ENCODE results near the gene ZDHHC11. TPM values are rescaled to one million over a fixed set of nuclear protein-coding genes. Genes with fewer than 3 reads are reported as not detected.
"Not testable (repeated sequence)": the region's sequence is repeated elsewhere in the genome, so short reads cannot be mapped to it uniquely, and the experiment has no call there.

ZDHHC11 gene
- total RNA-seq, 4 donors from 2014 or later = 1.1 to 7.0 (median 3.3) TPM

DNA sequence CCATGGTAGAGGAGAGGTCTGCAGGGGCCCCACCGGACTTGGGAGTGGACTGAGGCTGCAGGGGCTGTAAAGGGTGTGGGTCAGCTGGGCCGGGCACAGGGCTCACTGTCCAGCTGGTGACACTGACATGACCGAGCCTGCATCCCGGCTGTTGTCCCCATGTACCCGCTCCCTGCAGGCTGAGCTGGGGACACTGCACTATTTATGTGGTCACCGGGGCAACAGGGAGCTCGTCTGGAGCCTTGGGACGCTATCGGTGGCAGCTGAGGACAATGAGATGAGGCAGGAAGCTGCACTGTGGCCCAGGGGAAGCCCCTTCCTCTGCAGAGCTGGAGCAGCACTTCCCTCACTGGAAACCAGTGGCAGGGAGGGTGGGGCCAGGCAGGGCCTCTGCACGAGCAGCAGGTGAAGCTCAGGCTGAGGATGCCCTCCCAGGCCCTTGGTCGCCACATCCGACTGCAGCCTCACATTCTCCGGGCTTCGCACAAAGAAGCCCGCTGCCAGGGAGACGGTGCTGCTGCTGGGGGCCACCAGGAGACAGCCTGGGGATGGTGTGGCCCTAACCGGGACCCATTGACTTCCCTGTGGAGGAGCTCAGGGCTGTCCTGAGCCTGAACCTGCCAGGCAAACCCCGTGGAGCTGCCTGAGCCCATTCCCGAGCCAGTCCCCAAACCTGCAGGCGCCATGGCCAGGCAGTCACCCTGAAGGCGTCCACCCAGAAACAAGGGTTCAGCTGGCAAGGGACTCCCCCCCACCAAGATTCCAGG, 92.7 kb downstream of the ZDHHC11 start:
- WGBS, 2 donors = 50 to 67% methylated on average over 2 to 9 of the region's 21 CpGs
- intact Hi-C loops (cut with DNase I) = loop anchor here (5.0 kb wide), 1 partner anchor 84 kb away; no protein-coding TSS in a partner anchor
- peak overlapping the region; percentile 53 to 79 (median 74) for H3K27ac ChIP-seq
- H3K4me1 ChIP-seq = peaks cover 36 to 56% (median 44%) of the 10 kb centered on the region in 3 donors
- no peaks in the 10 kb centered on the region for H3K27me3 ChIP-seq
- peak overlapping the region in 1 of 4 donors; percentile 59 for H3K4me3 ChIP-seq
- no peaks in the 10 kb centered on the region for H3K9me3 ChIP-seq
- no peak for TF ChIP-seq POLR2A (IDR thresholded peaks at IDR 0.05)
- TF ChIP-seq, protein P1, sequence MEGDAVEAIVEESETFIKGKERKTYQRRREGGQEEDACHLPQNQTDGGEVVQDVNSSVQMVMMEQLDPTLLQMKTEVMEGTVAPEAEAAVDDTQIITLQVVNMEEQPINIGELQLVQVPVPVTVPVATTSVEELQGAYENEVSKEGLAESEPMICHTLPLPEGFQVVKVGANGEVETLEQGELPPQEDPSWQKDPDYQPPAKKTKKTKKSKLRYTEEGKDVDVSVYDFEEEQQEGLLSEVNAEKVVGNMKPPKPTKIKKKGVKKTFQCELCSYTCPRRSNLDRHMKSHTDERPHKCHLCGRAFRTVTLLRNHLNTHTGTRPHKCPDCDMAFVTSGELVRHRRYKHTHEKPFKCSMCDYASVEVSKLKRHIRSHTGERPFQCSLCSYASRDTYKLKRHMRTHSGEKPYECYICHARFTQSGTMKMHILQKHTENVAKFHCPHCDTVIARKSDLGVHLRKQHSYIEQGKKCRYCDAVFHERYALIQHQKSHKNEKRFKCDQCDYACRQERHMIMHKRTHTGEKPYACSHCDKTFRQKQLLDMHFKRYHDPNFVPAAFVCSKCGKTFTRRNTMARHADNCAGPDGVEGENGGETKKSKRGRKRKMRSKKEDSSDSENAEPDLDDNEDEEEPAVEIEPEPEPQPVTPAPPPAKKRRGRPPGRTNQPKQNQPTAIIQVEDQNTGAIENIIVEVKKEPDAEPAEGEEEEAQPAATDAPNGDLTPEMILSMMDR (IDR thresholded peaks at IDR 0.05) = peak in 1 of 6 experiments; percentile 3
- H3K36me3 ChIP-seq = no peaks in the 10 kb centered on the region
- no peak for DNase-seq

DNA sequence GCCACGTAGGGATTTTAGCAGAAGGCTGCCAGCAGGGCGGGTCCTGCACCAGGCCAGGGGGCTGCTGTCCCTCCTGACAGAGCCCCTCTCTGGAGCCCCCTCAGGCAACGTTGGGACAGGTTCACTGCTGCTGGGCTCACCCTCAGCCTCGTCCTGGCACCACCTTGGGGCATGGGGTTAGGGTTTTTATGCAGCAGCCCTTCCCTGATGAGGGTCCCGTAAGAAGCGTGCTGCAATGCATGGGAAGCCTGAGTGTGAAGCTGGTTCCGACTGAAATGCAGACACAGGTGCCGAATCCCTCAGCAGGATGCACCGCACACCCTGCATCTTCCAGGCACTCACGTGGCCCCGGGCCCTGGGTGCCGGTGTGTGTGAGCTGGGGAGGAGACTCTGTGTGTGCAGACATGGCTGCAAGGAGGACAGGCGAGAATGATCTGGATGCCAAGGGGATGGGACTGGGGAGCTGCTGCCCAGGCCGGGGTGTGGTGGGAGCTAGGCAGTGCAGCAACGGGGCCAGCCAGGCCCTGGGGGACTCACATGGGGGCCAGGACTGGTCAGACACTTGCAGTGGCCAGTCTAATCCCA, 93.3 kb downstream of the ZDHHC11 start:
- Histone ChIP-seq H3K27me3 (no peaks in the 10 kb centered on the region), H3K4me1 (peaks cover 36 to 49% (median 41%) of the 10 kb centered on the region in 3 donors), H3K4me3 (no peak overlapping the region), H3K27ac (peak overlapping the region in 1 of 4 donors; percentile 12), H3K9me3 (no peaks in the 10 kb centered on the region), H3K36me3 (no peaks in the 10 kb centered on the region)
- intact Hi-C loops (cut with DNase I) = loop anchor here (5.0 kb wide), 1 partner anchor 85 kb away; no protein-coding TSS in a partner anchor
- no peak for TF ChIP-seq POLR2A (IDR thresholded peaks at IDR 0.05)
- TF ChIP-seq, protein P1 (IDR thresholded peaks at IDR 0.05) = no peak
- DNase-seq = no peak
- 69 to 77% methylated on average over 9 to 12 of the region's 15 CpGs for WGBS, 2 donors

DNA sequence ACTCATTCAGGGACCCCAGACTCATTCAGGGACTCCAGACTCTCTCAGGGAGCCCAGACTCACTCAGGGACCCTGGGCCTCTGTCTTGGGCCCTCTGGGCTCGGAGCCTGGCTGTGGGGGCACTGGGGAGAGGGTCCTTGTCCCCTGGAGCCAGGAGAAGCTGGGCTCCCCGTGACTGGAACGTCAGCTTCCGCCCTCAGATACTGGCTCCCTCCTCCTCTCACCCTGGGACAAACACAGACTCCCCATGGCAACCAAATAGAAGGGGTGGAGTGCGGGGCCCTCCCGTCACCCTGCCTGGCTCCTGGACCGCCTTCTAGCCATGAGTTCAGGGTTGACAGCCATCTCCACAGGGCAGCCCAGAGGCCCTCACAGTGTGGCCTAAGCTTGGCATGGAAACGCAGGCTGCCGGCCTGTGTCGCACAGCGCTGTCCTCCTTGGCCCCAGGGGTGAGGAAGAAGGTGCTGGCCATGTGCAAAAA, 93.9 kb downstream of the ZDHHC11 start:
- 27 to 53% methylated on average over 2 to 3 of the region's 11 CpGs for WGBS, 2 donors
- Histone ChIP-seq H3K4me1 (peaks cover 36 to 44% (median 36%) of the 10 kb centered on the region in 3 donors), H3K27ac (peak overlapping the region; percentile 21 to 55 (median 34)), H3K9me3 (no peaks in the 10 kb centered on the region), H3K4me3 (no peak overlapping the region), H3K36me3 (no peaks in the 10 kb centered on the region), H3K27me3 (no peaks in the 10 kb centered on the region)
- intact Hi-C loops (cut with DNase I) = loop anchor here (5.0 kb wide), 1 partner anchor 85 kb away; no protein-coding TSS in a partner anchor
- TF ChIP-seq POLR2A (IDR thresholded peaks at IDR 0.05) = no peak
- TF ChIP-seq, protein P1 (IDR thresholded peaks at IDR 0.05) = no peak
- no peak for DNase-seq

DNA sequence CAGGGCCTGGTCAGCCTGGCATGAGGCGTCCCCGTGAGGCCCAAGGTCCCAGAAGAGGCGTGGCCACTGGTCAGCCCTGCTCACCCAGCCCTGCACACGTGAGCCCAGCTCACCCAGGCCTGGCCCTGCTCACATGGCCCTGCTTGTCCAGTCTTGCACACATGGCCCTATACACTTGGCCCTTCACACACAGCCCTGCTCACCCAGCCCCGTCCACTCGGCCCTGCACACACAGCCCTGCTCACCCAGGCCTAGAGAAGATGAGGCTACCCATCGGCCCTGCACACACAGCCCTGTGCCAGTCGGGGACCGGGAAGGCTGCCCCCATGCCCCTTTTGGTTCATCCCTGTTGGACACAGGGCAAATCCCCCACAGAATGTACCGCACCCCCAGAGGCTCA, 94.6 kb downstream of the ZDHHC11 start:
- Histone ChIP-seq H3K4me1 (peaks cover 35 to 39% (median 36%) of the 10 kb centered on the region in 3 donors), H3K27ac (peak overlapping the region in 2 of 4 donors; percentile 30 to 39), H3K9me3 (no peaks in the 10 kb centered on the region), H3K36me3 (no peaks in the 10 kb centered on the region), H3K4me3 (no peak overlapping the region), H3K27me3 (no peaks in the 10 kb centered on the region)
- TF ChIP-seq, protein P1 (IDR thresholded peaks at IDR 0.05) = no peak
- no peak for TF ChIP-seq POLR2A (IDR thresholded peaks at IDR 0.05)
- intact Hi-C loops (cut with DNase I) = loop anchor here (5.0 kb wide), 1 partner anchor 86 kb away; no protein-coding TSS in a partner anchor
- no peak for DNase-seq
- 80% methylated on average over 1 of the region's 10 CpGs; no CpG with 5 or more reads in 1 of the 2 donors for WGBS, 2 donors

DNA sequence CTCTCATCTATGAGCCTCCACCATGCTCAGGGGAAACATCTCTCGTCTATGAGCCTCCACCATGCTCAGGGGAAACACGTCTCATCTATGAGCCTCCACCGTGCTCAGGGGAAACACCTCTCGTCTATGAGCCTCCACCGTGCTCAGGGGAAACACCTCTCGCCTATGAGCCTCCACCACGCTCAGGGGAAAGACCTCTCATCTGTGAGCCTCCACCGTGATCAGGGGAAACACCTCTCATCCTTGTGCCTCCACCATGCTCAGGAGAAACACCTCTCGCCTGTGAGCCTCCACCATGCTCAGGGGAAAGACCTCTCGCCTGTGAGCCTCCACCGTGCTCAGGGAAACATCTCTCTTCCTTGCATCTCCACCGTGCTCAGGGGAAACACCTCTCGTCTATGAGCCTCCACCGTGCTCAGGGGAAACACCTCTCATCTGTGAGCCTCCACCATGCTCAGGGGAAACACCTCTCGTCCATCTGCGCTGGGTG, 96.6 kb downstream of the ZDHHC11 start:
- WGBS, 2 donors = 67 to 68% methylated on average over 3 to 16 of the region's 16 CpGs
- H3K27me3 ChIP-seq; H3K9me3 ChIP-seq; intact Hi-C loops (cut with DNase I); DNase-seq; H3K36me3 ChIP-seq; H3K4me3 ChIP-seq; H3K27ac ChIP-seq: not testable (repeated sequence)
- H3K4me1 ChIP-seq = peaks cover 27 to 30% (median 29%) of the 10 kb centered on the region in 3 donors

DNA sequence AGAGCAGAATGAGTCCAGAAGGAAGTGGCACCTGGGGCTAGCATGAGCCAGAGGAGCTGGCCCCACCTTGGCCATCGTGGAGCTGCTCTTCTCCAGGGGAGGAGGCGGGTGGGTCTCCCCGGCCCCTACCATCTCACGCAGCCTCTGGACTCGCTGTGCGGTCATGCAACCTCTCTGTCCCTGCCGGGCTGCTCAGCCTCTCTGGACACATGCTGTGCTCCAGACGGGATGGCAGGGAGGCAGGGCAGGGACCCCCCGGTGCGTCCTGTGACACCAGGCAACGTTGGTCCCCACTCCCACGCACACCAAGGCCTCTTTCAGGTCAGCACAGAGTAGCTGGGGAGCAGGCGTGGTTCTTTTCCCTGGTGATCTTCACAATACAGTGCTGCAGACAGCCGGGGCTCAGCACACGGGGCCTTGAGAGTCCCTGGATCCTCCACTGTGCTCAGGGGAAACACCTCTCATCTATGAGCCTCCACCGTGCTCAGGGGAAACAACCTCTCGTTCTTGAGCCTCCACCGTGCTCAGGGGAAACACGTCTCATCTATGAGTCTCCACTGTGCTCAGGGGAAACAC, 97.1 kb downstream of the ZDHHC11 start:
- H3K9me3 ChIP-seq; H3K36me3 ChIP-seq; H3K27me3 ChIP-seq; DNase-seq; intact Hi-C loops (cut with DNase I); H3K4me3 ChIP-seq; H3K27ac ChIP-seq: not testable (repeated sequence)
- 74 to 91% methylated on average over 4 to 10 of the region's 19 CpGs for WGBS, 2 donors
- H3K4me1 ChIP-seq = peaks cover 21 to 25% (median 23%) of the 10 kb centered on the region in 3 donors

DNA sequence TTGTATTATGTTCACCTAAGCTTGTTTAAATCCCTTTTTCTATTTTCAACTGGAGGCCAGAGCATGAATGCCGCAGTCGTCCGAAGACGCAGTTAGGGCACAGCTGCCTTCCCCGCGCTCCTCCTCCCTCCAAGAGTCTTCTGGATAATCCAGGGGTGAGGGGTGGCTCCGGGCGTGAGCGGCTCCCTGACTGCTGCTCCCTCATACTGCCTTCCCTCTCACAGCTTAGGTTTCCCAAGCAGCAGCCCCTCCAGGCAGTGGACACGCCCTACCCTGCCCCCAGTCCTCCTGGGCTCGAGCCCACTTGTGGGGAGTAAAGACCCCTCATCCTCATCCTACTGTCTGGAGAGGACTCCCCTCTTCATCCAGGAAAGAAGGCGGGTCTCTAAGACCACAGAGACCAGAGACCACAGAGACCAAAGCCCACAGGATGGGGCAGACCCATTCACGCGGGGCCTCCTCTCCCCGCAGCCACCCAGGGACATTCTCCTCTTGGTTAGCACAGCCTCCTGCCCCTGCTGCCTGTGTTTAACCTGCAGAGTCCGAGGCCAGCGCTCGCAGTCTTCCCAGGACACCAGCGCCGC, 98.2 kb downstream of the ZDHHC11 start:
- intact Hi-C loops (cut with DNase I); H3K27me3 ChIP-seq; H3K36me3 ChIP-seq; H3K9me3 ChIP-seq; DNase-seq; H3K27ac ChIP-seq; H3K4me3 ChIP-seq: not testable (repeated sequence)
- H3K4me1 ChIP-seq = peaks cover 11 to 15% (median 13%) of the 10 kb centered on the region in 3 donors
- WGBS, 2 donors = 84% methylated on average over 4 of the region's 20 CpGs; no CpG with 5 or more reads in 1 of the 2 donors

DNA sequence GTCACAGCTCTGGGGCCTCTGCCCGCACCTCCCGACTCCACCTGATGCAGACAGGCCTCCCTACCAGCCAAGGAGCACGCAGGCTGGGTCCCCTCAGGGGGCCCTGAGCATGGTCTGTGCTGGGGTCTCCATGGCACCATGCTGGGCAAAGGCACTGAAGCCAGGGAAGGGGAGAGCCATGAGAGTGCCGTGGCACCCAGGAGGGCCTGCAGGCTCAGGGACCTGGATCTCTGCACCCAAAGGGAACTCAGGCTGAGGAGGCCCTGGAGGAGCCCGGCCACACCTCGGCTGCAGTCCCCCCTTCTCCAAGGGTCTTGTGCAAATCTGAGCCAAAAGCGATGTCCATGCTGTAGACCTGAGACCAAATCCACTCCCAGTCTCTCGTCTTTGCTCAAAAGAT, 98.8 kb downstream of the ZDHHC11 start:
- H3K36me3 ChIP-seq; H3K27ac ChIP-seq; intact Hi-C loops (cut with DNase I); H3K4me3 ChIP-seq; H3K27me3 ChIP-seq; H3K9me3 ChIP-seq; DNase-seq; H3K4me1 ChIP-seq: not testable (repeated sequence)
- WGBS, 2 donors = 92% methylated on average over 1 of the region's 8 CpGs; no CpG with 5 or more reads in 1 of the 2 donors

All from esophagus squamous epithelium (tissue), 5 donors.